Effector CD8-positive, alpha-beta T cell (primary cell): ENCODE results near the gene TTC13.
"Not testable (repeated sequence)": the region's sequence is repeated elsewhere in the genome, so short reads cannot be mapped to it uniquely, and the experiment has no call there.

ENCODE experiments used
- DNase-seq: peaks from one replicate; lab custom pipeline; 2025; lab: John Stamatoyannopoulos, UW

Gene TTC13

GRCh38 chr1:230992100-230992774, 13.6 kb upstream of the TTC13 start:
- DNase-seq, result no peak

- no peak for DNase-seq
Measured at GRCh38 chr1:230987448-230987847, 8.8 kb upstream of the TTC13 start.

- no peak for DNase-seq
Measured at GRCh38 chr1:230986976-230987375, 8.3 kb upstream of the TTC13 start.

GRCh38 chr1:230985711-230986110, 7.0 kb upstream of the TTC13 start:
- DNase-seq, result no peak

- DNase-seq, result not testable (repeated sequence)
Measured at GRCh38 chr1:230984622-230985515, 6.2 kb upstream of the TTC13 start.

- no peak for DNase-seq
Measured at GRCh38 chr1:230983811-230984210, 5.2 kb upstream of the TTC13 start.

GRCh38 chr1:230982696-230983095, 4.0 kb upstream of the TTC13 start:
- DNase-seq, result no peak

GRCh38 chr1:230979952-230980351, 1.3 kb upstream of the TTC13 start:
- no peak for DNase-seq

- no peak for DNase-seq
Measured at GRCh38 chr1:230979389-230979716, 692 bp upstream of the TTC13 start.

GRCh38 chr1:230977761-230978490, 735 bp downstream of the TTC13 start:
- no peak for DNase-seq

- DNase-seq, result no peak
Measured at GRCh38 chr1:230976825-230977747, 1.6 kb downstream of the TTC13 start.

GRCh38 chr1:230976360-230976759, 2.3 kb downstream of the TTC13 start:
- no peak for DNase-seq

- DNase-seq, result no peak
Measured at GRCh38 chr1:230975636-230976035, 3.0 kb downstream of the TTC13 start.

- DNase-seq, result peak; percentile 23
Measured at GRCh38 chr1:230972855-230973271, 5.8 kb downstream of the TTC13 start.

- no peak for DNase-seq
Measured at GRCh38 chr1:230971771-230972170, 6.9 kb downstream of the TTC13 start.

GRCh38 chr1:230970432-230970831, 8.2 kb downstream of the TTC13 start:
- DNase-seq, result no peak

- DNase-seq, result no peak
Measured at GRCh38 chr1:230966358-230966873, 12.2 kb downstream of the TTC13 start.

GRCh38 chr1:230965535-230965934, 13.1 kb downstream of the TTC13 start:
- no peak for DNase-seq

- no peak for DNase-seq
Measured at GRCh38 chr1:230964896-230965295, 13.8 kb downstream of the TTC13 start.

- DNase-seq, result no peak
Measured at GRCh38 chr1:230958370-230958769, 20.3 kb downstream of the TTC13 start.

- no peak for DNase-seq
Measured at GRCh38 chr1:230957580-230957989, 21.1 kb downstream of the TTC13 start.
